Coronary artery (tissue), 2 donors: ENCODE measurements around the gene P2RY11.

Experiments used
- DNase-seq: peaks from one replicate; pipeline ENCODE4 v3.0.0-alpha.2; 2017; ENCODE audit warnings: low spot score
- H3K27ac ChIP-seq, 2 donors: fragments of 200-600 bp; sonication (generic); one replicate each; pipeline ENCODE4 v1.5.1; 2016 to 2019
- H3K4me3 ChIP-seq: fragments of 200-600 bp; sonication (generic); 2 replicates; pipeline ENCODE4 v1.5.1; 2016; ENCODE audit warnings: mild to moderate bottlenecking, moderate library complexity
- TF ChIP-seq, protein P1 (sequence below): fragments of 200-600 bp; sonication (generic); IDR thresholded peaks from one replicate; pipeline ENCODE4 v1.5.1; 2019; ENCODE audit warnings: antibody characterized with exemption

P2RY11 gene

DNA sequence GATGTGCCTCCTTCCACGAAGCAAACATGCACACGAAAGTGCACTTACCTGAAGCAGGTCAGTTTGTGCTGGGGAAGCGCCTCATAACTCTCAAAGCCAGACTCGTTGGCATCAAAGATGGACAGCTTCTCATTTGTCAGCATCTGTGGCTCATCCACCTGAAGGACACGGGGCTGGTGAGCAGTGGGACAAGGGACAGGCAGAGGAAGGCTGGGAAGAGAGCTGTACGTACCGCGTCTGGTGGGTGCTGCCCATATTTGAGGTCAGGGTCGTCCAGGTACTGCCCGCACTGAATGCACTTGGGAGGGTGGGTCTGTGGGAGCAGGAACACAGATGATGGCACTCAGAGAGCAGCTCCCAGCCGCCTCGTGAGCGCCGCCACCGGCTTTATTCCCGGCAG, 48.1 kb downstream of the P2RY11 start:
- no peak overlapping the region for H3K4me3 ChIP-seq
- TF ChIP-seq, protein P1, sequence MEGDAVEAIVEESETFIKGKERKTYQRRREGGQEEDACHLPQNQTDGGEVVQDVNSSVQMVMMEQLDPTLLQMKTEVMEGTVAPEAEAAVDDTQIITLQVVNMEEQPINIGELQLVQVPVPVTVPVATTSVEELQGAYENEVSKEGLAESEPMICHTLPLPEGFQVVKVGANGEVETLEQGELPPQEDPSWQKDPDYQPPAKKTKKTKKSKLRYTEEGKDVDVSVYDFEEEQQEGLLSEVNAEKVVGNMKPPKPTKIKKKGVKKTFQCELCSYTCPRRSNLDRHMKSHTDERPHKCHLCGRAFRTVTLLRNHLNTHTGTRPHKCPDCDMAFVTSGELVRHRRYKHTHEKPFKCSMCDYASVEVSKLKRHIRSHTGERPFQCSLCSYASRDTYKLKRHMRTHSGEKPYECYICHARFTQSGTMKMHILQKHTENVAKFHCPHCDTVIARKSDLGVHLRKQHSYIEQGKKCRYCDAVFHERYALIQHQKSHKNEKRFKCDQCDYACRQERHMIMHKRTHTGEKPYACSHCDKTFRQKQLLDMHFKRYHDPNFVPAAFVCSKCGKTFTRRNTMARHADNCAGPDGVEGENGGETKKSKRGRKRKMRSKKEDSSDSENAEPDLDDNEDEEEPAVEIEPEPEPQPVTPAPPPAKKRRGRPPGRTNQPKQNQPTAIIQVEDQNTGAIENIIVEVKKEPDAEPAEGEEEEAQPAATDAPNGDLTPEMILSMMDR: no peak
- no peak for DNase-seq
- H3K27ac ChIP-seq: no peak overlapping the region

DNA sequence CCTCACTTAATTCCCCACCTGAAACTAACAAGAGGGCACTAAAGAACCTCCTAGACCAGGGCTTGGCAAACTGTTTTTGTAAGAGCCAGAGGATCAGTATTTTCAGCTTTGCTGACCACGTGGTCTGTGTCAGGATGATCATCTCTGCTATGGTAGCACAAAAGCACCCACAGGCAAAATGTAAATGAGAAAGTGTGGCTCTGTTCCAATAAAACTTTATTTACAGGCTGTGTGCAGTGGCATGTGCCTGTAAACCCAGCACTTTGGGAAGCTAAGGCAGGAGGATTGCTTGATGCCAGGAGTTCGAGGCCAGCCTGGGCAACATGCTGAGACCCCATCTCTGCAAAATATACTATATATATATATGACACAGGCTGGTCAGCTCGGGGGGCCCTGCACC, 52.0 kb downstream of the P2RY11 start:
- Histone ChIP-seq H3K27ac (no peak overlapping the region), H3K4me3 (no peak overlapping the region)
- TF ChIP-seq, protein P1: no peak
- no peak for DNase-seq
